Activated naive CD4-positive, alpha-beta T cell treated with anti-CD3 and anti-CD28 coated beads, Interleukin-2, amount 50 U/mL, for 16 hours (primary cell): ENCODE measurements around the gene RBM20.
"Not testable (repeated sequence)": the region's sequence is repeated elsewhere in the genome, so short reads cannot be mapped to it uniquely, and the experiment has no call there.

ENCODE experiments used
- DNase-seq: peaks from one replicate; pipeline ENCODE4 v3.0.0-alpha.2; 2020

Gene RBM20

GRCh38 chr10:110625951-110626855, 17.9 kb upstream of the RBM20 start:
- no peak for DNase-seq

GRCh38 chr10:110628161-110628560, 16.0 kb upstream of the RBM20 start:
- DNase-seq: no peak

DNA sequence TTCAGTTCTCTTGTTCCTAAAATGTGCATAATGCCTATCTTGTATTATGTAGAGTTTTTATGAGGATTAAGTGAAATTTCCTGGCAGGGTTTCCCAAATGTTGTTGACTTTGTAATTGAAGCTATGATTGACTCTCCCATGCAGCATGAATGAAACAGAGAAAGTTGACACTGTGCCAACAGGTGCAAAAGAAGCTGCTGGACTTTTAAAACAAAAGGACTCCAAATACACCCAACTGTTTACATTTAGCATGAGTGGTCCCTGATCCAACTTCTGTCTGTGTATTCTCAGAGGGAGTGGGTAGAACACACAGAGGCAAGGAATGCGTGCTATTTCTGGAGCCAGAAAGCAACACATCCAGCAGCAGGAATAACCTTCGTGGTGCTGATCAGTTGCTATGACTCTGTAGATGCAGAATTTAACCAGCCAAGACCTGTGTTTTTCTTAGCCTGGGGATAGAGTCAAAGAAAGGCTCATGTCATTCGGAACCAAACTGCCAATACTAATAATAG, 14.4 kb upstream of the RBM20 start:
- DNase-seq: no peak

DNA sequence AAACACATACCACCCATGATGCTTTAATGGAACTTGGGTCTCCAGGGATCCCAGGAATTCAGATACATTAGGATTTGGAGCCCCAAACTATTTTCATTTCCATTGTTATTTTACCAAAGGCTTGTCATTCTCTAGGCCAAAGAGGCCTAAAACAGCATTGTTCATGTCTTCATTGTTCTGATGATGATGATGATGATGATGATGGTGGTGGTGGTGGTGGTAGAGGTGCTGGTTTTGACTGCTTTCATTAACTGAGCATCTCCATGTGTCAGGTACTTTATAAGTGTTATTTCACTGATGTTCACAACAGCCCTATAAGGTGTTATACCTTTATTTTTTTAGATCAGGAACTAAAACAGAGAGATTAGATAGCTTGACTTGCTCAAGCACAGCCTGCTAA, 12.2 kb upstream of the RBM20 start:
- no peak for DNase-seq

DNA sequence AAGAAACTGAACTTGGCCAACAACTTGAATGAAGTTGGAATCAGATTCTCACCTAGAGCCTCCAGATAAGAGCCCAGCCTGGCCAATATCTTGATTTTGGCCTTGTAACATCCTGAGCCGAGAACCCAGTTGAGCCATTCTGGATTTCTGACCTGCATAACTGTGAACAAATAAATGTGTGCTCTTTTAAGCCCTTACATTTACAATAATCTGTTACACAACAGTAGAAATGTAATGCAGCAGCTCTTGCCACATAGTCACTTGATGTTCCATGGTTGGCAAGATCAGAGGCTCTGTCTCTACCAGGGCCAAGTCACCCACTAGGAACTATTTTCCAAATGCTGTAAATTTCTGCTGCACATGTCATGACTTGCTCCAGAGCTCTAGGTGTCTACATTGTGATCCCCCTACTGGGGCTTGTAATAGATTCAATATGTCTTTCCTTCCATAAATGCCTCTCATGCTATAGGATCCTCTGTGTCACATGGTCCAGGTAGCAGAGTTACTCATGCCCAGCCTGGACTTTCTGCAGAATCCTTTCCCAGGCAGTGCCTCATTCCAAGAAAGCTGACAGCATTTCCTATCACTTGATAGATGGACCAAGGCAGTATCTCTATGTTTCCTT, 11.4 kb upstream of the RBM20 start:
- DNase-seq: no peak

DNA sequence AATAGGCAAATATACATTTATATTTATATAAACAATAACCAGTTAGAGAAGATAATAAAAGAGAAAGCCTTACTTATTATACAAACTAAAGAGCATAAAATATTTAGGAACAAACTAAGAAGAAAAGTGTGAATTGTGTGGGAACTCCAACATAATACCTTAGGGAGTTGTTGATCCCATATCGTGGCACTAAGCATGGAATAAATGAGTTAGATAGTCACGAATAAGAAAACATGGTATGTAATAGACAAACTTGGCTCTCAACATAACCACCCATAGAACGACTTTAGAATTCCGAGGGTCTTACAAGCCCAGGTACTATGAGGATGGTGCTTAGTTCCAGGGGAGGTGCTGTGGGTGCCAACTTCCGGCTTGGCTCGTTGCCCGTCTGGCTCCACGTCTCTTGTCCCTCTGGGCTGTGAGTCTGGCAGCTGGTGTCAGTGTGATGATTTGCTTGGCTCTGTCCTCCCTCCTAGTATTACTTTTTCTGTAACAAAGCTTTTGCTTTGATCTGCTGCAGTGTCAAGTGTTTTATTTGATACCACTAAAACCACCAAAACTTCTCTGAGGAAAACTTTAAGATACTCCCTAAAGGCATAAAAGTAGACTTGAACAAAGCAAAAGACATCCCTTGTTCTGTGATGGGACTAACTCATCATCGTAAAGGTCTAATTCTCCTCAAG, 9.5 kb upstream of the RBM20 start:
- no peak for DNase-seq

GRCh38 chr10:110636572-110636931, 7.6 kb upstream of the RBM20 start:
- DNase-seq: no peak

GRCh38 chr10:110636932-110637557, 7.1 kb upstream of the RBM20 start:
- DNase-seq: no peak

DNA sequence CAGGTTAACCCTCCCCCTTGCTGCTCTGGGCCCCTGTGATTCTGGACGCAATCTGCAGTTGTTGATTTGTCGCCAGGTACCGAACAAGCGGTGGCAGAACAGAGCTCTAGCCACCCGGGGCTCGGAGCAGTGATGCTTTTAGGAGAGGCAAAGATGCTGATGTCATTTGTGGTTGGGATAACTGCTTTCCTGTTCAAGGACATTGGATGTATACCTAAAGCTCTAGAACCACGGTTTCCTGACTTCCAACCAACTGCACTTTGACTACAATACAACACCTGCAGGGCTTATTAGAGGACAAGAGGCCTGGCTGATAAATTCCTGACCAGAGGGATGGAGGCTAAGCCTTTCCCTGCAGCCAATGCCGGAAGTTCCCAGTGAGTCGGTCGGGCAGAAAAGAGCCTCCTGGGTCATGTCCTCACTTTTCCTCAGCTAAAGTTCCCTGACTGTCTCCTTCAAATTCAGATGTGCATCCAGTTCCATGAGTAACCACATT, 6.5 kb upstream of the RBM20 start:
- DNase-seq: no peak

- DNase-seq: no peak
Observed at GRCh38 chr10:110638319-110638718, 5.8 kb upstream of the RBM20 start.

GRCh38 chr10:110639046-110639445, 5.1 kb upstream of the RBM20 start:
- DNase-seq: not testable (repeated sequence)

GRCh38 chr10:110639858-110640257, 4.3 kb upstream of the RBM20 start:
- not testable (repeated sequence) for DNase-seq

GRCh38 chr10:110641256-110641655, 2.9 kb upstream of the RBM20 start:
- peak; percentile 45 for DNase-seq

DNA sequence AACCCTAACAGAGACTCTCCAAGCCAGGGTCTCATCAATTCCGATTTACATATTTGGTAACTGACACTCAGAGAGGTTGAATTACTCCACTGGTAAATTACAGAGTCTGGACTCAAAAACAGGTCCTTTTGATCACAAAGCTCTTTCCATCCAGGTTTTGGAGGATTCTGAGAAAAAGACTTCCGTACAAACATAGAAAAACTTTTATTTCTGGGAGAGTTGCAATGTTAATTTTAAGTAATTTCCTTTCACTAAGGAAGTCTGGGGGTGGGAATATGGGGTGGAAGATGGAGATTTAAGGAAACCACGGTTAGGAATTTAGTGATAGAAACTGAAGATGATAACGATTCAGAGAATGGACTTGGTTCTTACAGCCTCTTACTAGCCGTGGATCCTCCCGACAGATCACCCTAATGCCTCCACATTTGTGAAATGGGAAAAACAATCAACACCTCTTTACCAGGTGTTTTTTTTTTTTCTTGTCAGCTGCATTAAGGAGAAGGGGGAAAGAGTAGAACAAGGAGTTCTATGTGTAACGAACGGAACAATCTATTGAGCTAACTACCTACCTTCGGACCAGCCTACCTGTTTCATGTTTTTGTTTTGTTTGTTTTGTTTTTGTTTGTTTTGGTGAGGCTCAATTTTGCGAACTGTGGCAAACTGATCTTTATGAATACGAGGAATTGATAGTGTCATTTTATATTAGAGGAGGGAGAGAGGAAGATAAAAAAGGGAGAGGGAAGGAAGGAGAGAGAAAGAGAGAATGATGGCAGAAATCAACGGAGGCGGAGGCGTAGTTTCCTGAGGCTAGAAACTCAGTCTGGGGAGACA, 1.7 kb upstream of the RBM20 start:
- no peak for DNase-seq

DNA sequence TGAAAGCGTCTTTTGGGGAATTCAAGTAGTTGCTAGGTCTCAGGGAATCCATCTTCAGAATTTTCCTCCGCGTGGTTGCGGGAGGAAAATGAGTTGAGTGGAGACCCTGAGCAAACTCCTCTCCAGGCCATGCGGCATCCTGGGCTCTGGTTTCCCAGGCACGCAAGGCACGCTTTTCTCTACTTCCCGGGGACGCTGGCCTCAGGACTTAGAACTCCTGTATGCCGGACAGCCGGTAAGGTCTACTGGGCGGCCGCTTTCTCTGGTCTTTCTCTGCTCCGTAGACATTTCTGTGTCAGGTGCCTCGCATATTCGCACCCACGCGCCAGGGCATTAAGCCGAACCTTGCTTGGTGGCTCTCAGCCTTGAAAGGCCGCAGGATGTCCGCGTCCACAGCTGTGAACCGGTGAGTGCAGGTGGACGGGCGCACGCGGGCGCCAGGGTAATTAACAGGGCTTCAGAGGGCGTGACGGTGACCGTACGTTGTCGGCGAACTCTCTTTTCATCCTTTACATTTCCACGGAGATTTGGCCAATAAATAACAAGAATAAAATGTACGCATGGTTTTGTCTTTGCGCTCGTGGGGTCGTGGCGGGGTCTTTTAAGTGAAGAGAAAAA, 992 bp upstream of the RBM20 start:
- no peak for DNase-seq

- no peak for DNase-seq
Observed at GRCh38 chr10:110644598-110645462, 694 bp downstream of the RBM20 start.

- DNase-seq: no peak
Observed at GRCh38 chr10:110646417-110647135, 2.4 kb downstream of the RBM20 start.

GRCh38 chr10:110647136-110647430, 2.9 kb downstream of the RBM20 start:
- no peak for DNase-seq

- DNase-seq: no peak
Observed at GRCh38 chr10:110648692-110649346, 4.7 kb downstream of the RBM20 start.
